Measurements from ENCODE around the gene SARS2.

DNA sequence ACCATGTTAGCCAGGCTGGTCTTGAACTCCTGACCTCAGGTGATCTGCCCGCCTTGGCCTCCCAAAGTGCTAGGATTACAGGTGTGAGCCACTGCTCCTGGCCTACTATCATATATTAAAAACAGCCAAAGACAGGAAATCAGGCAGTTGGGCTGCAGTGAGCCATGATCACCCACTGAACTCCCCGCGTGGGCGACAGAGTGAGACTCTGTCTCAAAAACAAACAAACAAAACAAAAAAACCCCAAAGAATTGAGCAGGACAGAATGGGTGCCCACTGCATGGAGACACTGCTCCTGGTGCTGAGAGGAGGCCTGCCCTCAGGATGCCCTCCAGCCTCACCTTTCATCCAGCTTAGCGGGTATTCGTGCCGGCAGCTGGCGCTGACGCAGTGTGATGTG is 47.3 kb downstream of the SARS2 start:
- TF ChIP-seq, protein P1, sequence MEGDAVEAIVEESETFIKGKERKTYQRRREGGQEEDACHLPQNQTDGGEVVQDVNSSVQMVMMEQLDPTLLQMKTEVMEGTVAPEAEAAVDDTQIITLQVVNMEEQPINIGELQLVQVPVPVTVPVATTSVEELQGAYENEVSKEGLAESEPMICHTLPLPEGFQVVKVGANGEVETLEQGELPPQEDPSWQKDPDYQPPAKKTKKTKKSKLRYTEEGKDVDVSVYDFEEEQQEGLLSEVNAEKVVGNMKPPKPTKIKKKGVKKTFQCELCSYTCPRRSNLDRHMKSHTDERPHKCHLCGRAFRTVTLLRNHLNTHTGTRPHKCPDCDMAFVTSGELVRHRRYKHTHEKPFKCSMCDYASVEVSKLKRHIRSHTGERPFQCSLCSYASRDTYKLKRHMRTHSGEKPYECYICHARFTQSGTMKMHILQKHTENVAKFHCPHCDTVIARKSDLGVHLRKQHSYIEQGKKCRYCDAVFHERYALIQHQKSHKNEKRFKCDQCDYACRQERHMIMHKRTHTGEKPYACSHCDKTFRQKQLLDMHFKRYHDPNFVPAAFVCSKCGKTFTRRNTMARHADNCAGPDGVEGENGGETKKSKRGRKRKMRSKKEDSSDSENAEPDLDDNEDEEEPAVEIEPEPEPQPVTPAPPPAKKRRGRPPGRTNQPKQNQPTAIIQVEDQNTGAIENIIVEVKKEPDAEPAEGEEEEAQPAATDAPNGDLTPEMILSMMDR (IDR thresholded peaks at IDR 0.05; ENCODE audit: low read length): no peak
- no peak for TF ChIP-seq EZH2 (IDR thresholded peaks at IDR 0.05; ENCODE audit: borderline replicate concordance, low read length)

Measured in OCI-LY1 (cell line).